GM20431 (cell line): ENCODE results near the gene UFD1.

Experiments
- in situ Hi-C: fragments of 300-500 bp; cut with MseI, MboI; formaldehyde crosslinking; loops from one replicate; pipeline ENCODE4 v1.15.0; 2020; ENCODE audit warnings: low sequenced_read_pairs; ENCODE audit not compliant: unreplicated experiment

The UFD1 gene

GRCh38 chr22:19478901-19479354 is at the start of gene UFD1:
UFD1 (minus strand) TSS chr22:19479193; CDS start chr22:19479085, 108 bp downstream.
- in situ Hi-C loops: loop anchor here (25.0 kb wide), 1 partner anchor 292 kb away; the partner anchor contains the start of gene SLC25A1

- in situ Hi-C loops: no loop called here
Observed at GRCh38 chr22:19527861-19528417, 48.9 kb upstream of the UFD1 start.

GRCh38 chr22:19527321-19527721 is 48.3 kb upstream of the UFD1 start:
- in situ Hi-C loops: no loop called here

GRCh38 chr22:19526702-19527111 is 47.7 kb upstream of the UFD1 start:
- in situ Hi-C loops: no loop called here

GRCh38 chr22:19526076-19526701 is 47.2 kb upstream of the UFD1 start:
- in situ Hi-C loops: no loop called here

- in situ Hi-C loops: no loop called here
Observed at GRCh38 chr22:19525666-19526065, 46.7 kb upstream of the UFD1 start.

- in situ Hi-C loops: no loop called here
Observed at GRCh38 chr22:19525116-19525660, 46.2 kb upstream of the UFD1 start.

GRCh38 chr22:19524170-19525115 is 45.5 kb upstream of the UFD1 start, which contains the start of gene CLDN5:
CLDN5 (minus strand) TSS chr22:19524410; CDS start chr22:19524255, 155 bp downstream.
- in situ Hi-C loops: no loop called here

GRCh38 chr22:19523240-19524169 is 44.5 kb upstream of the UFD1 start:
- in situ Hi-C loops: no loop called here

- in situ Hi-C loops: no loop called here
Observed at GRCh38 chr22:19522881-19523239, 43.9 kb upstream of the UFD1 start.

- in situ Hi-C loops: no loop called here
Observed at GRCh38 chr22:19522190-19522880, 43.3 kb upstream of the UFD1 start.

GRCh38 chr22:19520566-19521305 is 41.7 kb upstream of the UFD1 start:
- in situ Hi-C loops: no loop called here

- in situ Hi-C loops: no loop called here
Observed at GRCh38 chr22:19520007-19520406, 41.0 kb upstream of the UFD1 start.

GRCh38 chr22:19519041-19519926 is 40.3 kb upstream of the UFD1 start:
- in situ Hi-C loops: no loop called here

GRCh38 chr22:19518635-19519034 is 39.6 kb upstream of the UFD1 start:
- in situ Hi-C loops: no loop called here

- in situ Hi-C loops: no loop called here
Observed at GRCh38 chr22:19517919-19518611, 39.1 kb upstream of the UFD1 start.

GRCh38 chr22:19517171-19517500 is 38.1 kb upstream of the UFD1 start:
- in situ Hi-C loops: no loop called here
